SK-N-SH treated with all-trans-retinoic acid at 6 μM for 48 hours (cell line): ENCODE data around the gene SCAND1.

Experiments
- ARNTL ChIP-seq: fragments of 450-650 bp; formaldehyde crosslinking; IDR thresholded peaks from 2 replicates; pipeline ENCODE4 v1.5.0; 2020; ENCODE audit warnings: low read depth, mild to moderate bottlenecking, moderate library complexity, borderline replicate concordance
- PATZ1 ChIP-seq: fragments of 250-450 bp; sonication (Bioruptor Pico); IDR thresholded peaks from 2 replicates; pipeline ENCODE4 v1.8.0; 2020; ENCODE audit warnings: mild to moderate bottlenecking, moderate library complexity, borderline replicate concordance
- POU6F1 ChIP-seq: fragments of 250-450 bp; sonication (Bioruptor Pico); IDR thresholded peaks from 2 replicates; pipeline ENCODE4 v1.8.0; 2021; ENCODE audit warnings: low read depth, mild to moderate bottlenecking, moderate library complexity, borderline replicate concordance
- ZC3H10 ChIP-seq: fragments of 250-450 bp; sonication (Bioruptor Pico); IDR thresholded peaks from 2 replicates; pipeline ENCODE4 v1.5.1; 2021; ENCODE audit warnings: mild to moderate bottlenecking, moderate library complexity
- ZFP3 ChIP-seq: fragments of 250-450 bp; sonication (Bioruptor Pico); IDR thresholded peaks from 2 replicates; pipeline ENCODE4 v1.5.0; 2020; ENCODE audit warnings: mild to moderate bottlenecking, moderate library complexity
- ZFP30 ChIP-seq: fragments of 450-650 bp; formaldehyde crosslinking; IDR thresholded peaks from 2 replicates; pipeline ENCODE4 v1.5.0; 2022; ENCODE audit warnings: mild to moderate bottlenecking, moderate library complexity
- ZNF565 ChIP-seq: fragments of 450-650 bp; formaldehyde crosslinking; conservative IDR thresholded peaks from 2 replicates; pipeline ENCODE4 v1.5.0; 2020; ENCODE audit warnings: low read depth, mild to moderate bottlenecking, moderate library complexity
- ZNF70 ChIP-seq: fragments of 450-650 bp; formaldehyde crosslinking; IDR thresholded peaks from 2 replicates; pipeline ENCODE4 v1.5.0; 2020; ENCODE audit warnings: mild to moderate bottlenecking, moderate library complexity
- TF ChIP-seq, protein P1 (sequence below): fragments of 250-450 bp; sonication (Bioruptor Pico); IDR thresholded peaks from 2 replicates; pipeline ENCODE4 v1.5.1; 2020; ENCODE audit warnings: low read depth, mild to moderate bottlenecking, moderate library complexity

DNA sequence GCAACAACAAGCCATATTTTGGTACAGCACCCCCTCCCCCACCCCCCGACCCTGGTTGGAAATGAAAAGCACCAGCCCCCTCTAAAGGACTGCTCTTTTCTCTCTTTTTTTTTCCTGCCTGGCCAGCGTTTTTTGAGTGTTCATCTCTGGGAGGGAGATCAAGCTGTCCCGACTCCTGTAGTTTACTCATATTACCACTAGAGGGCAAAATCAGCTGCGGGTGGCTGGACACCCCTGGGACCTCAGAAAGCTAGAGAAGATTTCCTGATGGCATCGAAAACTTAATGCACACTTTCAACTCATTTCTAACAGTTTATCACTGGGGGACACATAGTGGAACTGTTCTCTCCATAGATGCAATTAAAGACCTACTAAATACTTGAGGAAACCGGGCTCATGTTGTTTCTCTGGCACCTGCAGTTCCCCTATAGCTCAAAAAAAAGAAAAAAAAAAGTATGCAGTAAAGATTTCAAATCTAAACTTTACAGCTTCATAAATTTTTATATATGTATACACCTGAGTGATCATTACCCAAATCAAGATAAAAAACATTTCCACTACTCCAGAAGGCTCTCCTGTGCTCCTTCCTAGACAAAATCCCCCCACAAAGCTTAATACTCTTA lies 38.5 kb upstream of the SCAND1 start:
- TF ChIP-seq ZFP30 (CRISPR knock-in tag) (no peak), ZNF70 (CRISPR knock-in tag) (no peak), ZC3H10 (CRISPR knock-in tag) (no peak), PATZ1 (no peak), POU6F1 (CRISPR knock-in tag) (no peak), ARNTL (no peak), ZFP3 (CRISPR knock-in tag) (no peak), ZNF565 (CRISPR knock-in tag) (no peak)
- TF ChIP-seq, protein P1, sequence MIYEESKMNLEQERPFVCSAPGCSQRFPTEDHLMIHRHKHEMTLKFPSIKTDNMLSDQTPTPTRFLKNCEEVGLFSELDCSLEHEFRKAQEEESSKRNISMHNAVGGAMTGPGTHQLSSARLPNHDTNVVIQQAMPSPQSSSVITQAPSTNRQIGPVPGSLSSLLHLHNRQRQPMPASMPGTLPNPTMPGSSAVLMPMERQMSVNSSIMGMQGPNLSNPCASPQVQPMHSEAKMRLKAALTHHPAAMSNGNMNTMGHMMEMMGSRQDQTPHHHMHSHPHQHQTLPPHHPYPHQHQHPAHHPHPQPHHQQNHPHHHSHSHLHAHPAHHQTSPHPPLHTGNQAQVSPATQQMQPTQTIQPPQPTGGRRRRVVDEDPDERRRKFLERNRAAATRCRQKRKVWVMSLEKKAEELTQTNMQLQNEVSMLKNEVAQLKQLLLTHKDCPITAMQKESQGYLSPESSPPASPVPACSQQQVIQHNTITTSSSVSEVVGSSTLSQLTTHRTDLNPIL (CRISPR knock-in tag): no peak
